Stomach smooth muscle (tissue), 2 donors: ENCODE results near the gene PAQR7.

Experiments
- H3K27ac ChIP-seq: one replicate; pipeline ENCODE4 v1.7.0; 2013; ENCODE audit warnings: mild to moderate bottlenecking, low read length, inconsistent platforms
- H3K27me3 ChIP-seq, 2 donors: one replicate each; pipeline ENCODE4 v1.7.0; 2013; ENCODE audit warnings: low read length in 2 of 2; ENCODE audit not compliant: insufficient read depth in 2 of 2, control insufficient read depth in 1 of 2
- H3K36me3 ChIP-seq, 2 donors: one replicate each; pipeline ENCODE4 v1.7.0; 2013; ENCODE audit warnings: low read length in 2 of 2; ENCODE audit not compliant: control insufficient read depth in 2 of 2, insufficient read depth in 2 of 2
- H3K4me1 ChIP-seq: one replicate; pipeline ENCODE4 v1.7.0; 2013; ENCODE audit warnings: low read length; ENCODE audit not compliant: control insufficient read depth, insufficient read depth
- H3K4me3 ChIP-seq, 2 donors: one replicate each; pipeline ENCODE4 v1.7.0; 2013; ENCODE audit warnings: low read length in 2 of 2
- H3K9ac ChIP-seq, 2 donors: one replicate each; pipeline ENCODE4 v1.7.0; 2013; ENCODE audit warnings: low read length in 2 of 2, mild to moderate bottlenecking in 1 of 2
- H3K9me3 ChIP-seq, 2 donors: one replicate each; pipeline ENCODE4 v1.7.0; 2013; ENCODE audit warnings: low read length in 2 of 2; ENCODE audit not compliant: control insufficient read depth in 2 of 2
- donor health status: healthy.
- donor health status: Pancreatic carcinoma.

Gene PAQR7

GRCh38 chr1:25900219-25900618 lies 24.7 kb upstream of the PAQR7 start:
- peaks cover 0 to 13% of the 10 kb centered on the region in 2 donors for H3K36me3 ChIP-seq
- H3K4me1 ChIP-seq: peaks cover 7% of the 10 kb centered on the region
- H3K9ac ChIP-seq: no peak overlapping the region
- no peak overlapping the region for H3K27ac ChIP-seq
- H3K4me3 ChIP-seq: no peak overlapping the region
- no peaks in the 10 kb centered on the region for H3K9me3 ChIP-seq
- H3K27me3 ChIP-seq: no peaks in the 10 kb centered on the region

- Histone ChIP-seq H3K9me3 (no peaks in the 10 kb centered on the region), H3K4me1 (peaks cover 7% of the 10 kb centered on the region), H3K27me3 (no peaks in the 10 kb centered on the region), H3K36me3 (peaks cover 0 to 13% of the 10 kb centered on the region in 2 donors), H3K27ac (no peak overlapping the region), H3K4me3 (no peak overlapping the region), H3K9ac (no peak overlapping the region)
These were observed 24.3 kb upstream of the PAQR7 start for GRCh38 chr1:25899792-25900191.

- Histone ChIP-seq H3K36me3 (peaks cover 0 to 13% of the 10 kb centered on the region in 2 donors), H3K4me1 (peaks cover 7% of the 10 kb centered on the region), H3K9me3 (no peaks in the 10 kb centered on the region), H3K4me3 (no peak overlapping the region), H3K9ac (no peak overlapping the region), H3K27me3 (no peaks in the 10 kb centered on the region), H3K27ac (no peak overlapping the region)
These were observed 22.9 kb upstream of the PAQR7 start for GRCh38 chr1:25898223-25899015.

GRCh38 chr1:25897754-25898153 lies 22.2 kb upstream of the PAQR7 start:
- H3K27me3 ChIP-seq: no peaks in the 10 kb centered on the region
- no peaks in the 10 kb centered on the region for H3K9me3 ChIP-seq
- peaks cover 11% of the 10 kb centered on the region for H3K4me1 ChIP-seq
- H3K4me3 ChIP-seq: no peak overlapping the region
- H3K9ac ChIP-seq: no peak overlapping the region
- H3K27ac ChIP-seq: no peak overlapping the region
- peaks cover 0 to 13% of the 10 kb centered on the region in 2 donors for H3K36me3 ChIP-seq

GRCh38 chr1:25896266-25896665 lies 20.8 kb upstream of the PAQR7 start:
- Histone ChIP-seq H3K9ac (no peak overlapping the region), H3K27ac (no peak overlapping the region), H3K4me3 (no peak overlapping the region)

GRCh38 chr1:25895365-25895990 lies 20.0 kb upstream of the PAQR7 start:
- Histone ChIP-seq H3K36me3 (peaks cover 0 to 8% of the 10 kb centered on the region in 2 donors), H3K27ac (no peak overlapping the region), H3K9ac (peak overlapping the region in 1 of 2 donors; percentile 21), H3K4me1 (peaks cover 17% of the 10 kb centered on the region), H3K4me3 (peak overlapping the region; percentile 54 to 71), H3K27me3 (no peaks in the 10 kb centered on the region), H3K9me3 (no peaks in the 10 kb centered on the region)

More at GRCh38 chr1:25896266-25896665, 20.8 kb upstream of the PAQR7 start:
- peaks cover 0 to 13% of the 10 kb centered on the region in 2 donors for H3K36me3 ChIP-seq
- no peaks in the 10 kb centered on the region for H3K9me3 ChIP-seq
- peaks cover 17% of the 10 kb centered on the region for H3K4me1 ChIP-seq
- H3K27me3 ChIP-seq: no peaks in the 10 kb centered on the region

- no peaks in the 10 kb centered on the region for H3K27me3 ChIP-seq
- H3K27ac ChIP-seq: no peak overlapping the region
These were observed 17.6 kb upstream of the PAQR7 start for GRCh38 chr1:25893116-25893515.

GRCh38 chr1:25891606-25892005 lies 16.1 kb upstream of the PAQR7 start:
- Histone ChIP-seq H3K27me3 (no peaks in the 10 kb centered on the region), H3K9me3 (no peaks in the 10 kb centered on the region), H3K27ac (no peak overlapping the region), H3K36me3 (no peaks in the 10 kb centered on the region), H3K9ac (no peak overlapping the region), H3K4me3 (no peak overlapping the region), H3K4me1 (peaks cover 17% of the 10 kb centered on the region)

More at GRCh38 chr1:25893116-25893515, 17.6 kb upstream of the PAQR7 start:
- no peaks in the 10 kb centered on the region for H3K36me3 ChIP-seq
- H3K4me3 ChIP-seq: no peak overlapping the region
- H3K9ac ChIP-seq: no peak overlapping the region
- H3K4me1 ChIP-seq: peaks cover 17% of the 10 kb centered on the region
- no peaks in the 10 kb centered on the region for H3K9me3 ChIP-seq

- Histone ChIP-seq H3K36me3 (no peaks in the 10 kb centered on the region), H3K4me1 (peaks cover 10% of the 10 kb centered on the region), H3K27ac (no peak overlapping the region), H3K27me3 (no peaks in the 10 kb centered on the region), H3K9ac (no peak overlapping the region), H3K9me3 (no peaks in the 10 kb centered on the region), H3K4me3 (no peak overlapping the region)
These were observed 14.9 kb upstream of the PAQR7 start for GRCh38 chr1:25890239-25891034.

GRCh38 chr1:25889470-25889869 lies 14.0 kb upstream of the PAQR7 start:
- no peak overlapping the region for H3K27ac ChIP-seq
- no peaks in the 10 kb centered on the region for H3K9me3 ChIP-seq
- no peak overlapping the region for H3K4me3 ChIP-seq
- peaks cover 10% of the 10 kb centered on the region for H3K4me1 ChIP-seq
- H3K36me3 ChIP-seq: no peaks in the 10 kb centered on the region
- H3K9ac ChIP-seq: no peak overlapping the region
- H3K27me3 ChIP-seq: no peaks in the 10 kb centered on the region
